IgD-negative memory B cell (primary cell): ENCODE results near the gene GSTM2. TPM values are rescaled to one million over a fixed set of nuclear protein-coding genes. Genes with fewer than 3 reads are reported as not detected.
A peak's percentile ranks its signal among the peaks of the same experiment; 100 is the strongest.

Source experiments
- H3K27ac Mint-ChIP-seq, 3 donors: one replicate each; pipeline ENCODE4 v1.8.0; 2020 to 2022; ENCODE audit warnings: mild to moderate bottlenecking in 3 of 3, mixed read lengths in 3 of 3, moderate library complexity in 1 of 3
- H3K27me3 Mint-ChIP-seq: one replicate; pipeline ENCODE4 v1.8.0; 2021; ENCODE audit warnings: mixed read lengths
- H3K36me3 Mint-ChIP-seq: one replicate; pipeline ENCODE4 v1.8.0; 2020; ENCODE audit warnings: mild to moderate bottlenecking, mixed read lengths
- H3K4me1 Mint-ChIP-seq, 3 donors: one replicate each; pipeline ENCODE4 v1.8.0; 2020 to 2022; ENCODE audit warnings: mixed read lengths in 3 of 3, mild to moderate bottlenecking in 1 of 3
- H3K4me3 Mint-ChIP-seq, 4 donors: one replicate each; pipeline ENCODE4 v1.8.0; 2020 to 2022; ENCODE audit warnings: mild to moderate bottlenecking in 4 of 4, mixed read lengths in 4 of 4, moderate library complexity in 3 of 4
- H3K9me3 Mint-ChIP-seq, 3 donors: one replicate each; pipeline ENCODE4 v1.8.0; 2020 to 2021; ENCODE audit warnings: mixed read lengths in 3 of 3, mild to moderate bottlenecking in 1 of 3
- polyA plus RNA-seq: library from polyadenylated mRNA; unstranded; fragments of 300-500 nt; fragmentation: Illumina TruSeq; gene quantifications from one replicate; pipeline ENCODE4 v1.2.3, GENCODE V29; 2021

Gene GSTM2
- polyA plus RNA-seq, 1 donor from 2014 or later = 11.6 TPM

DNA sequence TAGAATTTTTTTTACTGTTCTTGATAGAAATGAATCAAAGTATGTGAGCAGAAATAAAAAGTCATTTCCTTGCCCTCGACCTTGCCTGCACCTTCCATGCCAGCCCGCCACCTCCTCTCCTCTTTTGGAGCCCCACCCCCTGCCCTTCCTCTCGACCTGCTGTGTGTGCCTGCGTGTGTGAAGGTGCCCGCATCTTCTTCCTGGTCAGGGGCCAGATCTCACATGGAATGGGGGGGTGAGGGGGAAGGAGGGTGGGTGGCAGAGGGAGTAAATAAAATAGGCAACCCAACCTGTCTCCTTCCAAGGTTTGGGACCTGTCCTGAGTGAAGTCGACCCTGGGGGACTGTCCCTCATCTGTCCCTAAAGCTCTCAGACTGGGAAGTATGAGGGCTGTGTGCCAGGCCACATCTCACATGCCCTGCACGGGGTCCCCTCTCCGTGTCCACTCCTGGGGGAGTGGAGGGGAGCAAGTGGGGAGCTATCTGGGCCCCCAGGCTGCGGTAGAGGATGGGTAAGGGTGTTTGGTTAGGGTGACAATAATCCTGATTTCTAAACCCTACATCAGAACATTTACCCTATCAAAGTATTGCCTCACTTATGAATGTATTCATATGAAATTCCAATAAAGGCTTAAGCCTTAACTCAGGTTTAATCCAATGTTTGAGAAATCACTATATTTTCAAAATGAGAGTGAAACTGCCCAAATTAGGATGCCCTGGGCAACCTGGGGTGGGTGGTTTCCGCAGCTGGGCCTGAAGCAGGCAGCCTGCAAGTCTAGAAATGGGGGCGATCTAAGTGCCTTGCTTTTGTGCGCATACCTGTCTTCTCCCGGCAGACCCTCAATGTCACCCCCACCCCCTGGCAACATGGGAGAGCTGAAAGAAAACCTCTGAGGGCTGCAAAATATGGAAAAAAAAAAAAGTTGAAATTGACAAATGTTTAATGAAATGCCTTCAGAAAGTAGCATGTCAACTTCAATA, 32.8 kb upstream of the GSTM2 start:
- Mint-ChIP-seq H3K4me1 (peaks cover 5 to 12% (median 10%) of the 10 kb centered on the region in 3 donors), H3K4me3 (peak overlapping the region in 3 of 4 donors; percentile 23 to 76 (median 34)), H3K9me3 (no peaks in the 10 kb centered on the region), H3K27ac (peak overlapping the region in 1 of 3 donors; percentile 19), H3K36me3 (no peaks in the 10 kb centered on the region), H3K27me3 (no peaks in the 10 kb centered on the region)

DNA sequence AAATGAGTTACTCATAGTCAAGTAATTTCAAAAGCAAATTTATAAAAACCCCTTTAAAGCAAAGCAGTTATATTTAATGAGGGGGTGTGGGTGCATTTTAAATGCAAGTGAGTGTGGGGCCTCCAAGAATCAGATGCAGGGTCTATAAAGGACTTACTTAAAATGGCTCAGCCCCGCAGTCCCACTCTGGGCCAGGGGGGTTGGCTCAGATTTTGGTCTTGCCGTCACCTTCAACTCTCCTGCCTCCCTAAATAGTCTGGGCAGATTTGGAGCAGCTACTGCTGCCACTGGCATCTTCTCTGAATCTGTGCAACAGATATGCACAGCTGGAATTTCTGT, 32.0 kb upstream of the GSTM2 start:
- no peak overlapping the region for H3K27ac Mint-ChIP-seq
- H3K4me3 Mint-ChIP-seq = no peak overlapping the region
- no peaks in the 10 kb centered on the region for H3K36me3 Mint-ChIP-seq
- H3K27me3 Mint-ChIP-seq = no peaks in the 10 kb centered on the region
- peaks cover 5 to 14% (median 11%) of the 10 kb centered on the region in 3 donors for H3K4me1 Mint-ChIP-seq
- no peaks in the 10 kb centered on the region for H3K9me3 Mint-ChIP-seq

DNA sequence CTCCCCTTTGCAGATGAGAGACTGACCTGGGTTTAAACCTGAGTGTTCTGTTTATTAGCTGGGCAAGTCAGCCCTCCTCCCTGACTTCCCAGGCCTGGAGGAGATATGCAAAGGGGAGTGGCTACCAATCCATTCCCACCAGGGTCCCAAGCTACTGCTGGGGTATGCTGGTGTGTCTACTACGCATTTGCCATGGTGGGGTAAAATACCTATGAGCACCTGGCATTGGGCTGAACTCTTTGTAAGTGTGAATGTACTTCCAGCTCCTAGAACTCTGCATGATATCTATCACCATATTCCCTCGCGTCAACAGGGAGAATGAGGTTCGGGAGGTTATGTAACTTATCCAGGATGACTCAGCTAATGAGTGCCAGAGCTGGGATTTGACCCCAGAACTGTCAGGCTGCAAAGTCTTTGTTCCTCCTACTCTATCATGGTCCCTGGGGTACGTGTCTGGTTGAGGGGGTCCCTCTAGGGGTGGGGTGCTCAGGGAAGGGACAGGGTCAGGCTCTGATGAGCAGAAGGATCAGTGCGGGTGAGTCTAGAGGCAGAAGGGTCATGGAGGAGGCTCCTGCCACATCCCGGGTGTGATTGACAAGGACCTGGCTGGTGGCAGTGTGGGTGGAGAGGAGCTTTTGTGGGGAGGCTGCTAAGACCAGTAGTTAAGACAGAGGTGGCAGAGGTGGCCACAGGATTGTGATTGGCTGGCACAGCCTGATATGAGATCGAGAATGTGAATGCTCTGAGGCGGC, 31.5 kb upstream of the GSTM2 start:
- no peak overlapping the region for H3K27ac Mint-ChIP-seq
- H3K4me1 Mint-ChIP-seq = peaks cover 5 to 14% (median 11%) of the 10 kb centered on the region in 3 donors
- H3K27me3 Mint-ChIP-seq = no peaks in the 10 kb centered on the region
- no peak overlapping the region for H3K4me3 Mint-ChIP-seq
- H3K36me3 Mint-ChIP-seq = no peaks in the 10 kb centered on the region
- H3K9me3 Mint-ChIP-seq = no peaks in the 10 kb centered on the region

GRCh38 chr1:109637446-109637845, 30.4 kb upstream of the GSTM2 start:
- Mint-ChIP-seq H3K36me3 (no peaks in the 10 kb centered on the region), H3K4me3 (no peak overlapping the region), H3K9me3 (no peaks in the 10 kb centered on the region), H3K27me3 (no peaks in the 10 kb centered on the region), H3K27ac (no peak overlapping the region), H3K4me1 (peaks cover 5 to 12% (median 11%) of the 10 kb centered on the region in 3 donors)

- Mint-ChIP-seq H3K4me1 (peaks cover 13 to 16% (median 14%) of the 10 kb centered on the region in 3 donors), H3K4me3 (no peak overlapping the region)
These were observed 28.6 kb upstream of the GSTM2 start for GRCh38 chr1:109639063-109639840.

GRCh38 chr1:109639841-109640184, 28.0 kb upstream of the GSTM2 start:
- H3K9me3 Mint-ChIP-seq = no peaks in the 10 kb centered on the region
- H3K36me3 Mint-ChIP-seq = no peaks in the 10 kb centered on the region
- H3K27me3 Mint-ChIP-seq = no peaks in the 10 kb centered on the region
- H3K27ac Mint-ChIP-seq = no peak overlapping the region
- H3K4me1 Mint-ChIP-seq = peaks cover 8 to 11% (median 10%) of the 10 kb centered on the region in 3 donors
- H3K4me3 Mint-ChIP-seq = no peak overlapping the region

More at GRCh38 chr1:109639063-109639840, 28.6 kb upstream of the GSTM2 start:
- Mint-ChIP-seq H3K27me3 (no peaks in the 10 kb centered on the region), H3K27ac (no peak overlapping the region), H3K9me3 (no peaks in the 10 kb centered on the region), H3K36me3 (no peaks in the 10 kb centered on the region)

DNA sequence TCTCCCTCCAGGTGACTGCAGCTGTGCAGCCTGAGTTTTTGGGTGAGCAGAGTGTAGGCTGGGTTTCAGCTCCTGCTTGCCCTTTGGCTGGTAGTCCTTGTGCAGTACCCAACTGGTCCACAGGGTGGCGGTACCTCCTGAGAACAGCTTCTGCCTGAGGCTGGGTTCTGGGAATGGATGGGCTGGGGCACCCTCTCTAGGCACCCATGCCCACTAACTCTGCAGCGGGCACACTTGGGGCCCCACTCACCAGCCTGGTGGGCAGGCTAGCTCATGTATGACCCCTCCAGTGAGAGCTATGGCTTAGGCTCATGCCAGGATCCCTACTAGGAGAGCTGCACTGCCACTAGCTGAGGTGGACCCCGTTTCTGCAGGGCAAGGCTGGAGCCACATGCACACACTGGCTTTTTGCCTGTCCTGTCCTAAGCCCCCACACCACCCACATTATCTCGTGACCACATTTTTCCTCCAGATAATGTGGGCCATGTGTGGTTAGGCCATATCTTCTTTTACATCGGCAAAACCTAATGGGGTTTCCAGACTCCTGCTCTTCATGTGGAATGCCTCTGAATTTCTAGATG, 27.5 kb upstream of the GSTM2 start:
- H3K36me3 Mint-ChIP-seq = no peaks in the 10 kb centered on the region
- no peaks in the 10 kb centered on the region for H3K27me3 Mint-ChIP-seq
- H3K9me3 Mint-ChIP-seq = no peaks in the 10 kb centered on the region
- H3K4me3 Mint-ChIP-seq = no peak overlapping the region
- H3K27ac Mint-ChIP-seq = no peak overlapping the region
- H3K4me1 Mint-ChIP-seq = peaks cover 6 to 10% (median 8%) of the 10 kb centered on the region in 3 donors

- Mint-ChIP-seq H3K27ac (no peak overlapping the region), H3K36me3 (no peaks in the 10 kb centered on the region), H3K27me3 (no peaks in the 10 kb centered on the region), H3K4me3 (no peak overlapping the region), H3K4me1 (peaks cover 4 to 10% (median 8%) of the 10 kb centered on the region in 3 donors), H3K9me3 (no peaks in the 10 kb centered on the region)
These were observed 26.6 kb upstream of the GSTM2 start for GRCh38 chr1:109641078-109641740.

DNA sequence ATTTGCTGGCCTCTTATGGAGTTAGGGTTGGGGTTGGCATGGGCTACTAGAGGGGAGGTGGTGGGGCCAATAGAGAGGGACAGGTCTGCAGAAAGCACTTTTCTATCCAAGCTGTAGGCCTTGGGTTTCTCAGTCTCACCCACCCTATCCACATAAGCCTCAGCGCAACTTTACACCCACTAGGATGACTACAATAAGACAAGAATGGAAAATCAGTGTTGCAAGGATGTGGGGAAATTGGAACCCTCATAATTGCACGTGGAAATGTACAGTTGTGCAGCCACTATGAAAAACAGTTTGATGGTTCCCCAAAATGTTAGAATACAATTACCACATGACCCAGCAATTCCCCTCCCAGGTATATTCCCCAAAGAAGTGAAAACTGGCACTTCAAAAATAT, 26.0 kb upstream of the GSTM2 start:
- Mint-ChIP-seq H3K27me3 (no peaks in the 10 kb centered on the region), H3K4me3 (no peak overlapping the region), H3K36me3 (no peaks in the 10 kb centered on the region), H3K9me3 (no peaks in the 10 kb centered on the region), H3K4me1 (peaks cover 4 to 10% (median 8%) of the 10 kb centered on the region in 3 donors), H3K27ac (no peak overlapping the region)

DNA sequence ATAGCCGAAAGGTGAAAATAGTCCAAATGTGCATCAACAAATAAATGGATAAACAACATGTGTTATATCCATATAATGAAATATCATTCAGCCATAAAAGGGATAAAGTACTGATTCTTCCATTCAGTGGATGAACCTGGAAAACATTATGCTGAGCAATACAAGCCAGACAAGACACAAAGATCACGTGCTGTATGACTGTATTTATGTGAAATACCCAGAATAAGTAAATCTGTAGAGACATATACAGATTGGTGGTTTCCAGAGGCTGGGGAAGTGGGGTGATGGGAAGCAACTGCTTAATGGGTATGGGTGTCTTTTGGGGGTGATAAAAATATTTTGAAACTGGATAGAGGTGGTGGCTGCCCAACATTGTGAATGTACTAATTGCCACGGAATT, 25.2 kb upstream of the GSTM2 start:
- H3K27me3 Mint-ChIP-seq = no peaks in the 10 kb centered on the region
- no peaks in the 10 kb centered on the region for H3K36me3 Mint-ChIP-seq
- no peaks in the 10 kb centered on the region for H3K9me3 Mint-ChIP-seq
- H3K4me1 Mint-ChIP-seq = peaks cover 4 to 10% (median 8%) of the 10 kb centered on the region in 3 donors
- H3K4me3 Mint-ChIP-seq = peak overlapping the region in 1 of 4 donors; percentile 11
- no peak overlapping the region for H3K27ac Mint-ChIP-seq

DNA sequence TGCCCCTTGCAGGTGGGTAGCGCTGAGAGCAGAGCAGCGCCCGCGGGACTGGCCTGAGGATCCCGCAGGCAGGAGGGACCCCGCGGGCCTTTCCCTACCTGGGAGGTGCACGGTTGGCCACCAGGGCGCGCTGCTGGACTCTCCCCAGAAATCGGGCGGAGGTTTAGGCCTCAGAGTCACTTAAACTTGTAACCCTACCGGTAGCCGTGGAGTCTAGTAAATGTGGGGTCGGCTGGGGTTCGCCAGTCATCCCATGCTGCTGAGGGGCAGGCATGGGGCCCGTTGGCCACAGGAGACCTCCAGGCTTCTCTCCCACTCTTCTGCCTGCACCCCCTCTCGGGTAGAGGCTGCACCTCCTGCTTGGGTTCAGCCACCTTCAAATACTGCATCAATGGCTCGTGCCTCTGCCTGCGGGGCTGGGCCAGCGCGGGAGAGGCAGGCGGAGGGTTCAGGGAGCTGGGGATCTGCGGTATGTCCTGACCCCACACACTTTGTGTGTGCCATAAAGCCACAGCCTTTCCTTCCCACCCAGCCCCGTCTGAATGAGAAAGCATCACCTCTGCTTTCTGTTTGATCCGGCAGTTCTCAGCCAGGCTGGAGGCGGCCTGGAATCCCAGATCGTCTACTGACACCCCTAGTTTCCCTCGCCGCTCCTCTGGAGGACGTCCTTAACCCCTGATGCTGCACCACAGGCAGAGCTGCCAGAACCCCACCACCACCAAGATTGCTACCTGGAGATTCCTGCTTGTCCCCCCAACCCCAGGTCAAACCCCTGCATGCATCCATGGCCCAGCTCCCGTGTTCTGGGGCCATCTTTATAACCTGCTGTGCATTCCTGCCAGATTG, 24.2 kb upstream of the GSTM2 start:
- no peaks in the 10 kb centered on the region for H3K9me3 Mint-ChIP-seq
- peaks cover 4 to 10% (median 8%) of the 10 kb centered on the region in 3 donors for H3K4me1 Mint-ChIP-seq
- no peaks in the 10 kb centered on the region for H3K27me3 Mint-ChIP-seq
- peak overlapping the region; percentile 10 to 82 (median 64) for H3K27ac Mint-ChIP-seq
- no peaks in the 10 kb centered on the region for H3K36me3 Mint-ChIP-seq
- H3K4me3 Mint-ChIP-seq = peak overlapping the region in 2 of 4 donors; percentile 21 to 53

DNA sequence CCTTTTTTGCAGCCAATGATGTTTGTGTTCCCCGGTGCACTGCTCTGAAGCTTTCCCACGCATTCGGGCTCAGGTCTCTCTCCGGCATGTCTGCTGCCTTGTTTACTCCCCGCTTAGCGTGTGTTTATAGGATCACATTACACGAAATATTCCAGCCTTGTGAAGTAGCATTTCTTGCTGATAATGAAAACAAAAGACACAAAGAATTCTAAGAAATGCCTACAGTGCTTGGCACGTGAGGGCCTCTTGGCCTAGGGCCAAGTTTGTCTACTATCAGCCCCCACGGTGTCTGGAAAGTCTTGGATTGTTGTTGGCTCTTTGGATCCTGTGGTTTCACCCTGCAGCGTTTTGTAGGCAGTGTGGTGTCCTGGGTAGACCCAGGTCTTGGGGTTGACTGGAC, 23.2 kb upstream of the GSTM2 start:
- Mint-ChIP-seq H3K27me3 (no peaks in the 10 kb centered on the region), H3K4me3 (no peak overlapping the region), H3K36me3 (no peaks in the 10 kb centered on the region), H3K9me3 (no peaks in the 10 kb centered on the region), H3K27ac (no peak overlapping the region), H3K4me1 (peaks cover 5 to 10% (median 9%) of the 10 kb centered on the region in 3 donors)

GRCh38 chr1:109649491-109649914, 18.4 kb upstream of the GSTM2 start:
- Mint-ChIP-seq H3K4me3 (no peak overlapping the region), H3K36me3 (no peaks in the 10 kb centered on the region), H3K9me3 (no peaks in the 10 kb centered on the region), H3K27ac (no peak overlapping the region), H3K27me3 (peaks cover 9% of the 10 kb centered on the region), H3K4me1 (peaks cover 0 to 6% (median 1%) of the 10 kb centered on the region in 3 donors)
